Peyer's patch (tissue), 4 donors: ENCODE results near the gene R3HDM2. TPM values are rescaled to one million over a fixed set of nuclear protein-coding genes. Genes with fewer than 3 reads are reported as not detected.

Experiments used
- DNase-seq, 3 donors: peaks; one replicate each; pipeline ENCODE4 v3.0.0-alpha.2; 2017 to 2019
- H3K27ac ChIP-seq, 4 donors: fragments of 200-600 bp; sonication (generic); one replicate each; pipeline ENCODE4 v1.5.1; 2016 to 2019
- H3K27me3 ChIP-seq, 2 donors: fragments of 200-600 bp; sonication (generic); one replicate each; pipeline ENCODE4 v1.5.1; 2019
- H3K36me3 ChIP-seq, 3 donors: fragments of 200-600 bp; sonication (generic); one replicate each; pipeline ENCODE4 v1.5.1; 2016 to 2019
- H3K4me1 ChIP-seq, 4 donors: fragments of 200-600 bp; sonication (generic); one replicate each; pipeline ENCODE4 v1.5.1; 2016 to 2019
- H3K4me3 ChIP-seq, 4 donors: fragments of 200-600 bp; sonication (generic); 1 replicate in 3 of 4; 2 replicates in 1 of 4; pipeline ENCODE4 v1.5.1; 2016 to 2019; ENCODE audit warnings: mild to moderate bottlenecking in 1 of 4
- H3K9me3 ChIP-seq, 4 donors: fragments of 200-600 bp; sonication (generic); one replicate each; pipeline ENCODE4 v1.5.1; 2016 to 2019; ENCODE audit warnings: mild to moderate bottlenecking in 1 of 4
- CTCF ChIP-seq, 6 experiments: fragments of 450-650 bp in 4 of 6; fragments of 200-600 bp in 2 of 6; sonication (generic) in 1 of 6; IDR thresholded peaks; one replicate each; pipeline ENCODE4 v1.5.1; 2017 to 2019; ENCODE audit warnings: antibody characterized with exemption in 6 of 6, mild to moderate bottlenecking in 3 of 6, moderate library complexity in 1 of 6
- POLR2A ChIP-seq, 2 donors: fragments of 450-650 bp; IDR thresholded peaks; one replicate each; pipeline ENCODE4 v1.5.1; 2017; ENCODE audit warnings: antibody characterized with exemption in 2 of 2, mild to moderate bottlenecking in 2 of 2, moderate library complexity in 2 of 2
- total RNA-seq, 4 donors: library from RNA; depleted of rRNA; stranded (reverse); fragments of >200 nt; gene quantifications; one replicate each; pipeline ENCODE4 v1.1.0, GENCODE V29; 2016

The R3HDM2 gene
- total RNA-seq, 4 donors from 2014 or later = 23.1 to 145 (median 54.8) TPM

GRCh38 chr12:57250956-57251355 lies 179.9 kb downstream of the R3HDM2 start, which contains the start of gene STAC3:
STAC3 (minus strand) TSS chr12:57251187; CDS start chr12:57249636, 1,551 bp downstream.
- peak in 1 of 3 donors; percentile 27 for DNase-seq
- H3K4me1 ChIP-seq = no peaks in the 10 kb centered on the region
- peaks cover 0 to 16% (median 0%) of the 10 kb centered on the region in 3 donors for H3K36me3 ChIP-seq
- TF ChIP-seq POLR2A (IDR thresholded peaks at IDR 0.05) (no peak), CTCF (IDR thresholded peaks at IDR 0.05) (no peak)
- no peaks in the 10 kb centered on the region for H3K9me3 ChIP-seq
- no peaks in the 10 kb centered on the region for H3K27me3 ChIP-seq
- H3K4me3 ChIP-seq = no peak within 1 kb of the TSS
- no peak within 1 kb of the TSS for H3K27ac ChIP-seq

- no peak for TF ChIP-seq CTCF (IDR thresholded peaks at IDR 0.05)
- no peak overlapping the region for H3K27ac ChIP-seq
- DNase-seq = no peak
- H3K36me3 ChIP-seq = peaks cover 0 to 12% (median 0%) of the 10 kb centered on the region in 3 donors
- no peaks in the 10 kb centered on the region for H3K9me3 ChIP-seq
- no peaks in the 10 kb centered on the region for H3K27me3 ChIP-seq
- no peaks in the 10 kb centered on the region for H3K4me1 ChIP-seq
- H3K4me3 ChIP-seq = no peak overlapping the region
Measured at GRCh38 chr12:57250541-57250940, 180.3 kb downstream of the R3HDM2 start.

DNA sequence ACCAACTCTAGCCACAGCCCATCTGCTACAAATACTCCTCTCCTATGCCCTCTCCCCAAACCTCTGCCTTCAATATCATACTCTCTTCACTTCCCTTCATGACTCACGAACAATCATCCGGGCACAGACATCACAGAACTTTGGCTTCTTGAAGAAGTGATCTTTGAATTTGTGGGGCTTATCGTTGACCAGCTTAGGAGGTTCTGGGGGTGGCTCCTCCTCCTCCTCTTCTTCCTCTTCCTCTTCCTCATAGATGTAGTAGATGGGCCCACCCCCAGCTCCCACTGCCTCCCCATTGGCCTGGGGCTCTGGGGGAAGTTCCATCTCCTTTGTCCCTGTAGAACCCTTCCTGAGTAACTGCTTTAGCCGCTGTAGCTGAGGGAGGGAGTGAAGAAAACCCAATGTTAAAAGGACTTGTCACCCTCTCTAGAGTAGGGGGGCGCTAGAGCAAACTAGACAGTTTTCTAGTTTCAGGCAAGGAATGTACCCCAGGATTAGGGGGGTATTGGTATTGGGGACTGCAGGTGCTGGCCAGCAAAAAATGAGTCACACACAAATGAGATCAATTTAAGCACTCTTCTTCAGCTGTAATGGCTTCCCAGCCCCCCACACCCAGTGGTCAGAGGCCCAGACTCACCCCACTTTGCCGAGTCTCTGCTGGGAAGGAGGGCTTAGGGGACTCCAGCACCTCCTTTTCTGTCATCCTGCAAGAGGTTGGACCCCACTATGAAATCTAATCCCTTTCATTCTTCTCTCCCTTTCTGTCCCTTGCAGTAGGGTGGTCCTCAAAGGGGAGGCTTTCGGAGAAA lies 181.7 kb downstream of the R3HDM2 start:
- no peaks in the 10 kb centered on the region for H3K9me3 ChIP-seq
- H3K27me3 ChIP-seq = no peaks in the 10 kb centered on the region
- TF ChIP-seq CTCF (IDR thresholded peaks at IDR 0.05) (no peak), POLR2A (IDR thresholded peaks at IDR 0.05) (no peak)
- no peaks in the 10 kb centered on the region for H3K36me3 ChIP-seq
- H3K4me1 ChIP-seq = no peaks in the 10 kb centered on the region
- no peak overlapping the region for H3K27ac ChIP-seq
- no peak overlapping the region for H3K4me3 ChIP-seq
- DNase-seq = no peak

DNA sequence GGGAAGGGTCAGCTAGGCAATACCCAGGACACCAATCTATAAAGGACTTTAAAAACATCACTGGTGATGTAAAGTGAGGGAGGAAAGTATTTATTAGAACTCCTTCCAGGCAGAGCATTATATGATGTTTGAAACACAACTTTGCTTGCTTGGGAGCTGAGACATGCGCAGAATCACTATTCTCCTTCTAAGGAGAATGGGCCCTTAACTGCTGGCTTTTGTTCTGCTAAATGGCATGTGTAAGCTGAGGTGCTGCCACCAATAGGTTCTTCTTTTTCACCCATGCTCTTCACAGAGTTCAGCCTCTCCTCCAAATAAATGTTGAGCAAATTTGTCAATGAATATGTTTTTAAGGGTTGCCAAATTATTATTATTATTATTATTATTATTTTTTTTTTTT lies 183.8 kb downstream of the R3HDM2 start:
- Histone ChIP-seq H3K9me3 (no peaks in the 10 kb centered on the region), H3K4me1 (peaks cover 0 to 19% (median 17%) of the 10 kb centered on the region in 4 donors), H3K4me3 (no peak overlapping the region), H3K36me3 (no peaks in the 10 kb centered on the region), H3K27ac (no peak overlapping the region), H3K27me3 (peaks cover 0 to 8% of the 10 kb centered on the region in 2 donors)
- no peak for TF ChIP-seq CTCF (IDR thresholded peaks at IDR 0.05)
- no peak for TF ChIP-seq POLR2A (IDR thresholded peaks at IDR 0.05)
- no peak for DNase-seq

DNA sequence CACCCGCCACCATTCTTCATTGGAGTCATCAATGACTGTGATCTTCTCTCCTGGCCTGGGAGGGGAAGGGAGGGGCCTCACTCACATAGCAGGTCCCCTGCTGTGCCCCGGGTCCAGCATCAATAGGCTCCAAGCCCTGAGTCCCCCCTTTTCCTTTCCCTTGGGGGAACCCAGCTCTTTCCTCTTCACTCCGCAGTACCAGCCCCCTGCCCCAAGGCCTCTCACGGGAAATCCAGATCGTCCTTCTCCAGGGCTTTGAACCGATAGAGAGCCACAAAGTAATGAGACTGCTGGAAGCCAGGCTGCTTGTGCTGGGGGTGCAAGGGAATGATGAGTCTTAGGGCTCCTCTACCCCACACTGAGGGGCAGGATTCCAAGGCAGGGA lies 186.5 kb downstream of the R3HDM2 start:
- Histone ChIP-seq H3K9me3 (no peaks in the 10 kb centered on the region), H3K27ac (no peak overlapping the region), H3K4me3 (no peak overlapping the region), H3K36me3 (no peaks in the 10 kb centered on the region), H3K27me3 (peaks cover 0 to 33% of the 10 kb centered on the region in 2 donors), H3K4me1 (peaks cover 5 to 47% (median 33%) of the 10 kb centered on the region in 4 donors)
- TF ChIP-seq CTCF (IDR thresholded peaks at IDR 0.05) = no peak
- DNase-seq = peak in 1 of 3 donors; percentile 28
